IMR-90 (cell line): ENCODE results near the gene STK40. TPM values are rescaled to one million over a fixed set of nuclear protein-coding genes. Genes with fewer than 3 reads are reported as not detected.

Experiments used
- ATAC-seq: fragments of 200-7000 bp; cut with Tn5 transposase; 2 replicates; pipeline ENCODE4 v1.9.1; 2020; ENCODE audit warnings: low read depth, mild to moderate bottlenecking, moderate library complexity
- BruUV-seq: library from RNA; stranded (reverse); fragments of 400-500 nt; replicated peaks from 2 replicates; lab custom pipeline; 2021; lab: Mats Ljungman, UMichigan
- CTCF ChIA-PET: fragments of 300-600 bp; formaldehyde crosslinking; extraction: SDS; loops from one replicate; lab custom pipeline; 2021; ENCODE audit warnings: antibody characterized with exemption; lab: Yijun Ruan, JAX
- POLR2A ChIA-PET: fragments of 300-600 bp; sonication (Branson Sonifier 250); formaldehyde crosslinking; loops from one replicate; lab custom pipeline; 2022; ENCODE audit warnings: antibody characterized with exemption; ENCODE audit not compliant: unreplicated experiment; lab: Charles Lee
- DNase-seq: peaks from one replicate; pipeline ENCODE4 v3.0.0; 2013
- H2AFZ ChIP-seq: replicated peaks from 2 replicates; pipeline ENCODE3; 2013; ENCODE audit warnings: low read length, mild to moderate bottlenecking; ENCODE audit not compliant: poor library complexity
- H2AK5ac ChIP-seq: 2 replicates; pipeline ENCODE4 v1.6.1; 2013; ENCODE audit warnings: low read depth, low read length, inconsistent platforms
- H2AK9ac ChIP-seq: replicated peaks from 2 replicates; pipeline ENCODE3; 2013; ENCODE audit warnings: mild to moderate bottlenecking, low read depth, low read length, moderate library complexity; ENCODE audit not compliant: poor library complexity
- H2BK120ac ChIP-seq: 2 replicates; pipeline ENCODE4 v1.6.1; 2013; ENCODE audit warnings: low read depth, low read length, inconsistent platforms
- H2BK15ac ChIP-seq: 3 replicates; pipeline ENCODE4 v1.6.1; 2013; ENCODE audit warnings: low read depth, low read length, inconsistent platforms
- H2BK20ac ChIP-seq: 2 replicates; pipeline ENCODE4 v1.6.1; 2013; ENCODE audit warnings: low read depth, mild to moderate bottlenecking, inconsistent platforms, low read length, moderate library complexity
- H2BK5ac ChIP-seq: 2 replicates; pipeline ENCODE4 v1.6.1; 2013; ENCODE audit warnings: mild to moderate bottlenecking, low read depth, low read length, inconsistent platforms; ENCODE audit not compliant: poor library complexity, severe bottlenecking
- H3K14ac ChIP-seq: replicated peaks from 2 replicates; pipeline ENCODE4 v1.6.1; 2013; ENCODE audit warnings: low read depth, low read length, inconsistent platforms
- H3K18ac ChIP-seq: 2 replicates; pipeline ENCODE4 v1.6.1; 2013; ENCODE audit warnings: low read depth, low read length, control low read depth
- H3K23ac ChIP-seq: 2 replicates; pipeline ENCODE4 v1.6.1; 2013; ENCODE audit warnings: low read depth, low read length, inconsistent platforms
- H3K27ac ChIP-seq: 2 replicates; pipeline ENCODE4 v1.5.1; 2013; ENCODE audit warnings: mild to moderate bottlenecking, control low read depth, low read length; ENCODE audit not compliant: insufficient read depth
- H3K27me3 ChIP-seq: 2 replicates; pipeline ENCODE4 v1.6.1; 2013; ENCODE audit warnings: low read length; ENCODE audit not compliant: control insufficient read depth, insufficient read depth
- H3K36me3 ChIP-seq: 2 replicates; pipeline ENCODE4 v1.6.1; 2013; ENCODE audit warnings: low read length, mixed read lengths; ENCODE audit not compliant: control insufficient read depth, insufficient read depth
- H3K4ac ChIP-seq: 2 replicates; pipeline ENCODE4 v1.6.1; 2013; ENCODE audit warnings: low read depth, low read length, inconsistent platforms
- H3K4me1 ChIP-seq: 2 replicates; pipeline ENCODE4 v1.6.1; 2013; ENCODE audit warnings: low read length, mixed read lengths; ENCODE audit not compliant: control insufficient read depth, insufficient read depth
- H3K4me2 ChIP-seq: 2 replicates; pipeline ENCODE4 v1.6.1; 2013; ENCODE audit warnings: low read depth, mild to moderate bottlenecking, control low read depth, low read length, moderate library complexity
- H3K4me3 ChIP-seq: 2 replicates; pipeline ENCODE4 v1.5.1; 2013; ENCODE audit warnings: low read depth, mild to moderate bottlenecking, control low read depth, low read length, moderate library complexity; ENCODE audit not compliant: insufficient read depth
- H3K56ac ChIP-seq: 2 replicates; pipeline ENCODE4 v1.6.1; 2013; ENCODE audit warnings: low read length, inconsistent platforms; ENCODE audit not compliant: insufficient read depth; ENCODE audit errors: extremely low read depth
- H3K79me1 ChIP-seq, 2 experiments: 2 replicates each; pipeline ENCODE4 v1.6.1; 2013; ENCODE audit warnings: low read length in 2 of 2, inconsistent platforms in 1 of 2, low read depth in 1 of 2
- H3K9ac ChIP-seq: 2 replicates; pipeline ENCODE4 v1.6.1; 2013; ENCODE audit warnings: low read depth, low read length, control low read depth
- H3K9me1 ChIP-seq: 2 replicates; pipeline ENCODE4 v1.6.1; 2013; ENCODE audit warnings: low read length, inconsistent platforms; ENCODE audit not compliant: insufficient read depth
- H3K9me3 ChIP-seq: 2 replicates; pipeline ENCODE4 v1.6.1; 2013; ENCODE audit warnings: low read length; ENCODE audit not compliant: control insufficient read depth, insufficient read depth
- H4K20me1 ChIP-seq: 2 replicates; pipeline ENCODE4 v1.6.1; 2013; ENCODE audit warnings: low read length, inconsistent platforms; ENCODE audit not compliant: insufficient read depth
- H4K5ac ChIP-seq: 2 replicates; pipeline ENCODE4 v1.6.1; 2013; ENCODE audit warnings: mild to moderate bottlenecking, low read depth, low read length, control low read depth
- H4K8ac ChIP-seq, 2 experiments: 2 replicates each; pipeline ENCODE4 v1.6.1; 2013; ENCODE audit warnings: low read depth in 2 of 2, low read length in 2 of 2, control low read depth in 1 of 2, inconsistent platforms in 1 of 2
- H4K91ac ChIP-seq: 2 replicates; pipeline ENCODE4 v1.6.1; 2013; ENCODE audit warnings: low read depth, low read length, inconsistent platforms; ENCODE audit not compliant: insufficient read depth
- BHLHE40 ChIP-seq: fragments of 150-350 bp; IDR thresholded peaks from 2 replicates; pipeline ENCODE4 v1.6.1; 2016; ENCODE audit warnings: mild to moderate bottlenecking, low read depth, low read length
- CEBPB ChIP-seq: IDR thresholded peaks from 2 replicates; pipeline ENCODE4 v1.6.1; 2012; ENCODE audit warnings: low read depth, low read length, improper control_type of control experiment
- CHD1 ChIP-seq: IDR thresholded peaks from 2 replicates; pipeline ENCODE4 v1.6.1; 2012; ENCODE audit warnings: low read depth, low read length, improper control_type of control experiment
- CTCF ChIP-seq: conservative IDR thresholded peaks from 2 replicates; pipeline ENCODE4 v1.5.1; 2012; ENCODE audit warnings: mild to moderate bottlenecking, low read depth, low read length, improper control_type of control experiment
- FOS ChIP-seq: fragments of 150-350 bp; IDR thresholded peaks from 2 replicates; pipeline ENCODE4 v1.6.1; 2016; ENCODE audit warnings: low read depth, low read length
- MAFK ChIP-seq: IDR thresholded peaks from 2 replicates; pipeline ENCODE4 v1.6.1; 2012; ENCODE audit warnings: low read depth, low read length, improper control_type of control experiment
- MXI1 ChIP-seq: IDR thresholded peaks from 2 replicates; pipeline ENCODE4 v1.6.1; 2012; ENCODE audit warnings: low read depth, mild to moderate bottlenecking, low read length, moderate library complexity, borderline replicate concordance
- NFE2L2 ChIP-seq: fragments of 150-350 bp; IDR thresholded peaks from 2 replicates; pipeline ENCODE4 v1.6.1; 2016; ENCODE audit warnings: low read depth, mild to moderate bottlenecking, low read length
- POLR2A ChIP-seq: IDR thresholded peaks from 2 replicates; pipeline ENCODE4 v1.6.1; 2012; ENCODE audit warnings: mild to moderate bottlenecking, low read depth, low read length
- RCOR1 ChIP-seq: IDR thresholded peaks from 2 replicates; pipeline ENCODE4 v1.6.1; 2012; ENCODE audit warnings: mild to moderate bottlenecking, low read length, improper control_type of control experiment; ENCODE audit not compliant: insufficient replicate concordance
- RFX5 ChIP-seq: IDR thresholded peaks from 2 replicates; pipeline ENCODE4 v1.8.0; 2012; ENCODE audit warnings: low read depth, mild to moderate bottlenecking, low read length, moderate library complexity
- SMC3 ChIP-seq: fragments of 150-350 bp; IDR thresholded peaks from 2 replicates; pipeline ENCODE4 v1.6.1; 2016; ENCODE audit warnings: low read depth, mild to moderate bottlenecking, antibody characterized with exemption, low read length, moderate library complexity
- WGBS, 2 experiments: methylation state at CpG; one replicate each; pipeline versions ENCODE4 v1.1.5 to v1.1.7; 2013; ENCODE audit warnings: missing lambda C conversion rate in 2 of 2; ENCODE audit not compliant: insufficient read length in 1 of 2; ENCODE audit errors: extremely low coverage in 2 of 2; 5-methylcytosine and 5-hydroxymethylcytosine counted together
- dilution Hi-C: fragments of 300-500 bp; cut with HindIII; formaldehyde crosslinking; loops from one replicate; pipeline ENCODE4 v1.14.3; 2018; ENCODE audit warnings: low sequenced_read_pairs; ENCODE audit not compliant: unreplicated experiment
- in situ Hi-C: fragments of 300-500 bp; cut with MboI; formaldehyde crosslinking; loops from 3 replicates; pipeline ENCODE4 v1.14.3; 2019; ENCODE audit warnings: low sequenced_read_pairs, inconsistent platforms, mixed read lengths
- intact Hi-C: fragments of 100-400 bp; cut with micrococcal nuclease; formaldehyde crosslinking; loops from 2 replicates; pipeline ENCODE4 v1.10.0; 2022
- polyA plus RNA-seq, 3 experiments: library from polyadenylated mRNA; depleted of rRNA; stranded (reverse); fragments of >200 nt; gene quantifications; 2 replicates each; pipeline ENCODE4 v1.2.3, GENCODE V29; 2012; ENCODE audit warnings: low replicate concordance in 1 of 3
- total RNA-seq: library from RNA; depleted of rRNA; stranded (reverse); fragments of >200 nt; gene quantifications from 2 replicates; pipeline ENCODE4 v1.2.3, GENCODE V29; 2012

The STK40 gene
- total and polyA plus RNA-seq, 2 of the 4 experiments (the other 2 are of a cell fraction): 16.0 to 29.9 TPM

DNA sequence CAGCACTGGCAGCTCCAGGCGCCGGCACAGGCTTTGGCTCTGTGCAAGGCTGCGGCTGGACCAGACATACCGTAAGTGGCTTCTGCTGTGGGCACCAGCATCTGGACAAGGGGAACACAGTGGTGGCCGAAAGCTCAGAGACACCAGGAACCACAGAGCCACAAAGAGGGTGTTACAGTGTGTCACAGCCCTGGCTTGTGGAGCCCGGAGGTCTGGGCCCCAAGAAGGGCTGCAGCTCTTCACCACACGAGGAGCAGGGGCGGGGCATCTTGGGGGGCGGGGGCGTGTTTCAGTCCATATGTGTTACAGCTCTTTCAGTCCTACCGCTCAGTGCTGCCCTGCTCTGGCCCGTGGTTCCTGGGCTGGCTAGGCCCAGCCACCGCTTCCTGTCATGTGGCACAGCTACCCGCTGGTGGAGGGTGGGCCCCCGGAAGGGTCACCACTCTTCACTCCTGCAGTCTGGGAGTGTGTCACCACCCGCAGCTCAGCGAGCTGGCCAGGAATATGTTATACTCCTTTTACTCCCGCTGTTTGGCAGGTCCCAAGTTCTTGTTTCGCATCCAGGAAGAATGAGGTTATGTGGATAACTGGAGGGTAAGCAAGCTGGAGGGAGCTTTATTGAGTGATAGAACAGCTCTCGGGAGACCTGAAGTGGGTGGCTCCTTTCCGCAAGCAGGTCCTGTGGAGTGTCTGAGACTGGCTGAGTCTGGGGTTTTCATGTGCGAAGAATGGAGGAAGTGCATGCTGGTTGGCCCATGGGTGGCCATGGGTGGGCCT lies 15.3 kb upstream of the STK40 start:
- H4K8ac ChIP-seq: peak overlapping the region in 1 of 2 experiments; percentile 42; a peak in 1 of 4 replicates
- H3K23ac ChIP-seq: no peak overlapping the region
- H3K36me3 ChIP-seq: no peaks in the 10 kb centered on the region
- no peak overlapping the region for H3K4me3 ChIP-seq
- CTCF ChIA-PET: interaction anchor here (0.6 kb wide), 1 partner anchor 19 kb away, joined by 8 read pairs; no protein-coding TSS in a partner anchor
- no peak overlapping the region for H4K5ac ChIP-seq
- peaks cover 8 to 15% of the 10 kb centered on the region in 2 experiments; a peak in 3 of 4 replicates for H3K79me1 ChIP-seq
- ATAC-seq: no peak
- no peaks in the 10 kb centered on the region for H4K20me1 ChIP-seq
- peak overlapping the region; percentile 80 for H2AFZ ChIP-seq
- H3K4me2 ChIP-seq: no peak overlapping the region
- in situ Hi-C loops: loop anchor here (25.0 kb wide), 1 partner anchor 289 kb away; no protein-coding TSS in a partner anchor
- TF ChIP-seq CEBPB (no peak), POLR2A (no peak), RCOR1 (no peak), CTCF (no peak), RFX5 (no peak), MXI1 (no peak), SMC3 (no peak), NFE2L2 (no peak), CHD1 (no peak), FOS (no peak), BHLHE40 (no peak), MAFK (no peak)
- 0 out of 2 replicates have a peak overlapping the region, but pooled peaks have one; percentile 19 for H3K4ac ChIP-seq
- H4K91ac ChIP-seq: no peak overlapping the region
- H3K18ac ChIP-seq: no peak overlapping the region
- no peak overlapping the region for H2BK20ac ChIP-seq
- H2BK15ac ChIP-seq: 0 out of 3 replicates have a peak overlapping the region, but pooled peaks have one; percentile 28
- no peak overlapping the region for H3K9ac ChIP-seq
- no peaks in the 10 kb centered on the region for H3K27me3 ChIP-seq
- no peaks in the 10 kb centered on the region for H3K9me3 ChIP-seq
- no peak overlapping the region for H3K27ac ChIP-seq
- H3K4me1 ChIP-seq: no peaks in the 10 kb centered on the region
- 92% methylated on average over 9 of the region's 22 CpGs; no CpG with 5 or more reads in 1 of the 2 experiments for WGBS, 2 experiments
- H3K14ac ChIP-seq: no peak overlapping the region
- H2BK5ac ChIP-seq: no peak overlapping the region
- no peak overlapping the region for H2AK9ac ChIP-seq
- no peak overlapping the region for H3K56ac ChIP-seq
- intact Hi-C loops: no loop called here
- POLR2A ChIA-PET: interaction anchor here (0.6 kb wide), 2 partner anchors 14 to 132 kb away, joined by 3 to 5 read pairs; no protein-coding TSS in a partner anchor
- dilution Hi-C loops: no loop called here
- peak overlapping the region; percentile 50 for H2AK5ac ChIP-seq
- H3K9me1 ChIP-seq: peaks cover 5% of the 10 kb centered on the region
- BruUV-seq: no TSS peak
- H2BK120ac ChIP-seq: no peak overlapping the region
- DNase-seq: peak; percentile 18
